Activated CD4-positive, alpha-beta T cell treated with anti-CD3 and anti-CD28 coated beads, Interleukin-2, amount 50 U/mL, for 4 hours (primary cell): ENCODE results near the gene HGS.

Source experiments
- DNase-seq, 2 experiments: peaks; one replicate each; pipeline ENCODE4 v3.0.0-alpha.2; 2020

The HGS gene

DNA sequence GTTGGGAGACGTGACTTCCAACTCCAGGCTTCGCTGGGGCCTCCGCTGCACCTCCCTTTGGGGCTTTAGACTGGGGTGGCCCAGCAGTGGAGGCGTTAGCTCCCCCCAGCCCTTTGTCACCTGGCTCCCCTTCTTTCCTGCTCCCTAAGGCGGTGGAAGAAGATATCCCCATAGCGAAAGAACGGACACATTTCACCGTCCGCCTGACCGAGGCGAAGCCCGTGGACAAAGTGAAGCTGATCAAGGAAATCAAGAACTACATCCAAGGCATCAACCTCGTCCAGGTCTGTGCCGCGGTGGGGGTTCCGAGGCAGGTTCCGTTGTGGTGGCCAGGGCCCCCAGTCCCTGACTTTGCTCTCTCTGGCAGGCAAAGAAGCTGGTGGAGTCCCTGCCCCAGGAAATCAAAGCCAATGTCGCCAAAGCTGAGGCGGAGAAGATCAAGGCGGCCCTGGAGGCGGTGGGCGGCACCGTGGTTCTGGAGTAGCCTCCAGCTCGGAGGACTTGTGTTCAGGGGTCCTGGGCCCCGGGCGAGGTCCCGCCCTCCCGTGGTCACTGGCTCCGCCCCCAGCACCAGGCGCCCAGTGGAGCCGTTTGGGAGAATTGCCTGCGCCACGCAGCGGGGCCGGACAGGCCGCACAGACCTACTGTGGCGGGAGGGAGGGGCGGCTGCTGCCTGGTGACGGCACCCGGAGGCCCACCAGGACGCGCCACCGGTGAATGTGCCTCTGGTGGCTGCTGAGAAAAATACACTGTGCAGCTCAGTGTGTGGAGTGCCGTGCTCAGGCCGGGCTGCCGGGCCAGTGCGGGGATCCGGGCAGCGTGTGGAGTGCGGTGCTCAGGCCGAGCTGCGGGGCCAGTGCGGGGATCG is 23.2 kb downstream of the HGS start:
- no peak for DNase-seq

DNA sequence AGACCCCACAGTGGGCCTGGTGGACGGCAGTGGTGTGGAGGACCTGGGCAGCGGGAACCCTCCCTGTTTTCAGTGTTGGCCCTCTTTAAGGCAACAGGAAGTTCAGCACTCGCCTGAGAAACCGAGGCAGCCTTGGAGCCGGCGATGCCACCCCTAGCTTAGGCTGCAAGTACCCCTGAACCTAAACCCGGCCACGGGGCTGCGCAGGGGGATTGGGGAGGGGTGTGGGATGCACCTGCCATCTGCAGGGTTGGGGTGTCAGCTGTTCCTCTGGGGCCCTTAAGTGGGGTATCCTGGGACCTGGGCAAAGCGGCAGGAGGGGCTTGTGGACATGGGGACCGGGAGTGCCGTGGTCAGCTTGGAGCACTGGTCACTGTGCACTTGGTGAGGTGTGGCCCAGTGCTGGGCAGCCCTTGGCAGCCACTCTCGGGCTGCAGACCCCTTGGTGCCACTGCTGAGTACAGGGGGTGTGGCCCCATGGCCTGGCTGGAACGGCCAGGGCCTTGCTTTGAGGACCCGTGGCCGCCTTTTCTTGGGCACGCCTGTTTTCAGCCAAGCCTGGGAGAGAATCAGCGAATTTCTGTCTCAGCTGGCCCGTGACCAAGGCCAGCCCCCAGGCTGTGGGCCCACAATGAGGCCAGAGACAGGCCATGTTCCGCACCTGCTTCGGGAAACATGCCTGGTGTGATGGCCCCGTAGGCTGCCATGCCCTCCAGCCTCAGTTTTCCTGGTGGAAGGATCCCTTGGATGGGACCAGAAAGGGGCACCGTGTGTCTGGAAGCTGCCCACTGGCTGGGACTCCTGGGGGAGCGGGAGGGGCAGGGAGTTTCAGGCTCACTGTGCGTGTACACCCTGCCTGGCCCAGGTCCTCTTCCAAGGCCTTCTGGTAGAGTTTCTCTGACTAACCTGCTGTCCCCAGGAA is 24.2 kb downstream of the HGS start:
- DNase-seq: no peak

DNA sequence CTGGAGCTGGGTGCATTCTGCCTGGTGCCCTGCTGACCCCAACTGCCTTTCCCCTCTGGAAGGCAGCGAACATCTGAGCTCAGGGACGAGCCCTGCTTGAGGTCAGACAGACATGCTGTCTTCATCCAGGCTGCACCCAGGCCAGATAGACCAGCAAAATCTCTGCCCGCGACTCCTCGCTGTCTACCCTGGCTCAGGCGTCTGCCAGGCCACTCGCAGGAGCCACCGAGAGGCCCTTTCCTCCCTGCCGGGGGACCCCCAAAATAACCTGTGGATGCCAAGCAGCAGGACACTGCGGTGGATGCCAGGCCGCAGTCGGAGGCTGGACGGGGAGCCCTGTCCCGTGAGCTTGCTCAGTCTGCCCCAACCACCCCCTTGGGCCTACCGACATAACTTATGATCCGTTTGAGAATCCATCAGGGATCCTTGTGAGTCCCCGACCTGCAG is 25.0 kb downstream of the HGS start:
- DNase-seq: no peak

DNA sequence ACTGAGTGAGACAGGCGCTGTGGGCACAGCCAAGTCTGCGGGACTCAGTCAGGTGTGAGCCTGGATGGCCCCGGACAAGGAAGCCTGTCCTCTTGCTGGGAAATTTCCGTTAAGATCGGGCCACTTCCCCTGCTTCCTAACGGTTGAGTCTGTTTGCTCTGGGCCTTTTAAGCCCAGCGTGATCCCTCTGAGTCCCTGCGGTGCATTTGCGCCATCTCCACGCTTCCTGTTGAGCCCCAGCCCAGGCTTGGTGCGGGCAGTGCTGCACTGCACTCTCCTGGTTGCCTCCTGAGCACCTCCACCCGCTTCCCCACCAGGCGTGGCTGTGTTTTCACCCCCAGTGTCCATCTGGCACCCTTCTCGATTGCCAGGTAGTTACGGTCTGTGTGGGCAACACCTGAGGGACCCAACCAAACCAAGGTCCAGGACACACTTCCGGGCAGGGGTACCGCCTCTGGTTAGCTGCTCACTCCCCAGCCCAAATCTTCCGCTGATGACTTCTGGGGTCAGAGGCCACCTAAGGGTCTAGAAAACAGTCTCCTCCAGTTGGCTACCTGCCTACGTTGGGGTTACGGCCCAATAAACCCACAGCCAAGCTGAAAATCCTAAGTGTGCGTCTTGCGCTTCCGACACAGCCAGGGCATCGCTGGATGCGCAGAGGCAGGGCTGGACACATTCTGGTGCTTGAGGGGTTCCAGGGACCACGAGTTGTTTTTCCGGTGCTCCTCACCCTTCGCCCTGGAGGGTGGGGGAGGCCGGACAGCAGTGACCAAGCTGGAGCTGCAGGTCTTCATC is 26.9 kb downstream of the HGS start:
- no peak for DNase-seq

DNA sequence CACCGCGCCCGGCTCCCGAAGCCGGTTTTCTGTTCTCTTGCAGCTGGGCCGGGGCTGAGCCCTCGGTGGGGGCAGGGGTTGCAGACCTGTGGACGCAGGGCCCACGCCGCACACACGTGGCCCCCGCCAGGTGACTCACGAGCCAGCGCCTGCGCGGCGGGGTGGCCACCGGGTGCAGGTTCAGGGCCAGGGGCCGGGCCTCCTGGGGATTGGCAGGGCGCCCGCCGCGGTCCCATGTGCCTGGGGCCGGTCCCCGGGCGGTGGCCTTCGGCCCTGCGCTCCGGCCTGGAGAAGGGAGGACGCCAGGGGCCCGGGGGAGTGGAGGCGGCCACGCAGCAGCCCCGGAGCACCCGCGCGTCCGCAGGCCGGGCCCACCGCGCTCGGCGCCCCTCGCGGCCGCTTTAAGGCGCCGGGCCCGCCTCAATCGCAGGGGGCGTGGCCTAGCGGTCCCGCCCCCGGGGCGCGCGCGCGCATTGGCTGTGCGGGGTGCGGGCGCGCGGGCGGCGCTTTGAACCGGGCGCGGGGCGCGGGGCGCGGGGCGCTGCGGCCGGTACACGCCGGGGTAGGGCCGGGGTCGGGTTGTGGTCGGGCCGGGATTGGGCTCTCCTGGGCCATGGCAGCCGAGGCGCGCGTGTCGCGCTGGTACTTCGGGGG is 28.1 kb downstream of the HGS start, which contains the start of gene SLC25A10:
TSS of gene SLC25A10 (plus strand) at position 471 of the 654 bp plus-strand sequence. CDS start at position 614, 143 bp downstream.
- DNase-seq: peak; percentile 71 to 73

DNA sequence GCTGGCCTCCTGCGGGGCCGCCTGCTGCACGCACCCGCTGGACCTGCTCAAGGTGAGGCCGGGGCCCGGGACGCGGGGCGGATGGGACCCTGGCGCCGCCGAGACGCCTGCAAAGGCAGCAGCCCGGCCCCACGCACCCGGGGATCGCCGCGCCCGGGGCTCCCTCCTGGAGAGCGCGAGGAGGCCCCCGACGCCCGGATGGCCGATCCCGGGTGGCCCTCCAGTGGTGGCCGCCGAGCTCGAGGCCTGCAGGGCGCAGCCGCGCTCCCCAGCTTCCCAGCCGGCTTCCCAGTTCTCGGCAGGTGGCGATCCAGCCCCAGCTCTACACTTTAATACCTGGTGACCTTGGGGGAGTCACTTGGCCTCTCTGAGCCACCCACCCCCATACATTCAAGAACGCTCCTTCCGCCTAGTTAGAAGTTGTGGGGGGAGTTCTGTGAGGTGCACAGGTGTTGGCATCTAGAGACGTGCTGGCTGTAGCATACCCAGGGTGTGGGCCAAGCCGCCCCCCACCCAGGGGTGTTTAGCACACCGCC is 28.7 kb downstream of the HGS start:
- DNase-seq: no peak

DNA sequence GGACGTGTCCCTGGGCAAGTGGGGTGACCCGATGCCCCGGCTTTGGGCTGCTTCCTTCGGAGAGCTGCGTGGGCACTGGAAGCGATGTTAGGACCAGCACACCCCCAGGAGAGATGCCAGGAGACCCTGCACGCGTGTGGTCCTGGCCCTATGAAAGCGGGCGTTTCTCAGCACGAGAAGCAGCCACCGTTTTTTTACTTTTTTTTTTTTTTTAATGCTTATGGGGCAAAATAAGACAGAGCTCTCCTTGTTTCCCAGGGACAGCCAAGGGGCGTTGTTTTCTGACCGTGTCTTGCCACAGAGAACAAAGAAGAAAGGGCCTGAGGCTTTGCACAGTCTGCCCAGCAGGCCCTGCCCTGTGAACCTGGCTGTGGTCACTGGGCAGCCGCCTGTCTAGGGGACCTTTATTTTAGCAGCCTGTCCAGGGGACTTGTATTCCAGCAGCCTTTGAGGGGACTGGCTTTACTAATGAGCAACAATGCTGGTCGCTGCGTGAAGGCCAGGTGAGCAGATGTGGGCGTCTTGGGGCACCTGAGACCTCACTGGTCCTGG is 29.3 kb downstream of the HGS start:
- no peak for DNase-seq

DNA sequence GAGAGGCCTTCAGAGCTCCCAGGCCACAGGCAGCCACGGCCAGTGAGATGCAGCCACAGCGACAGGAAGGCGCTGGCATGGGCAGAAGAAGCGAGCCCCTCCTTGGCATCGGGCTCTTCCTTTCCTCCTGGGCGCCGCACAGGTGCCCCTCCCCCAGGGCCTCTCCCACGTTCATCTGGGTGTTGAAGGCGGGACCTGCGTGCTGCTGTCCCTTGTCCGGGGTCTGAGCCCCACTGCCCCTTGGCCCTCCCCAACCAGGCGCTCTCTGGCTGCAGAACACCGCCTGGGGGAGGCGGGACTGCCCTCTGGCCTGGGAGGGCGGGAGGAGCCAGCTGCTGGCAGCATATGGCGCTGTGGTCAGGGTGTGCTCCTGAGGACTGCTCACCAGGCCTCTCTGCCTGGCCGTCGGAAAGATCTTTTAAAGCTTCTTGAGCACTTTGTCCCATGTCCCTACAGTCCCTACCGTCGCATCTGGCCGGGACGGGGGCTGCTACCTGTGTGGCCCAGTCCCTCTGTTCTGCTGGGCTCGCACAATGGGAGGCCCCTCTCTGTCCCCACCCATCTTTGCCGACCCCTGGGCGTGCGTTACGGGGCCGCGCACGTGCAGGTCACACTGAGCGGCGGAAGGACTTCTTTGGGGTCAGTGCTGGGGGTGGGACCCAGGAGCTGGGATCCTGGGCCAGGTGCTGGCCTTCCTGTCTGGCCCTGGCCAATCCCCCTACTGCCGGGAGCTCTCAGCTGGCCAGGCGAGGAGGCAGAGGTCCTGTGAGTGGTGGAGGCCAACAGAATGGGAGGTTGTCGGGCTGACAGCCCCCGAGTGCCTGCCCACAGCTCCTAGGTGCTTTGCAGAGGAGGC is 30.0 kb downstream of the HGS start:
- no peak for DNase-seq

DNA sequence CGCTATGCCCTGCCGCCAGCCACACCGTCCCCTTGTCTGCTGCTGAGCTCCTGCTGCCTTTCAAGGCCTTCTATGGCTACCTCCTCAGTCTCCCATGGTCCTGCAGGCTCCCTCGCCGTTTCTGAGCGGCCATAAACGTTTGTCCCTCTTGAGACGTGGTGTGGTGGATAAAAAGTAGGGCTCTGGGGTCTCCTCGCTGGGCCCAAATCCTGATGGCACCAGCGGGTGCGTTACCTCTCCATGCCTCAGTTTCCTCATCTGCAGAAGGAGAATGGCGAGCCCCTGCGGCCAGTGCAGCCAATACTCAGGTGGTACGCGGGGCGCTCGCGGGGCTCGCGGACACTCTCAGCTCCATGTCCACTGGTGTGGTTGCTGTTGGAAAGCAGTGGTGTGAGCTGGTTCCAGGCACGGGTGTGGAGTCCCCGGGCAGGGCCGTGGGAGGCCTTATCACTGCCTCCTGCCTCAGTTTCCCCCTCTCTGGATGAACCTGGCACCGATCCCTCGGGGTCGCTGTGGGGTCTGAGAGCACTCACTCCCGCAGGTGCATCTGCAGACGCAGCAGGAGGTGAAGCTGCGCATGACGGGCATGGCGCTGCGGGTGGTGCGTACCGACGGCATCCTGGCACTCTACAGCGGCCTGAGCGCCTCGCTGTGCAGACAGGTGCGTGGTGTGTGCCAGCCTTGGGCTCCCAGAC is 30.7 kb downstream of the HGS start:
- no peak for DNase-seq

DNA sequence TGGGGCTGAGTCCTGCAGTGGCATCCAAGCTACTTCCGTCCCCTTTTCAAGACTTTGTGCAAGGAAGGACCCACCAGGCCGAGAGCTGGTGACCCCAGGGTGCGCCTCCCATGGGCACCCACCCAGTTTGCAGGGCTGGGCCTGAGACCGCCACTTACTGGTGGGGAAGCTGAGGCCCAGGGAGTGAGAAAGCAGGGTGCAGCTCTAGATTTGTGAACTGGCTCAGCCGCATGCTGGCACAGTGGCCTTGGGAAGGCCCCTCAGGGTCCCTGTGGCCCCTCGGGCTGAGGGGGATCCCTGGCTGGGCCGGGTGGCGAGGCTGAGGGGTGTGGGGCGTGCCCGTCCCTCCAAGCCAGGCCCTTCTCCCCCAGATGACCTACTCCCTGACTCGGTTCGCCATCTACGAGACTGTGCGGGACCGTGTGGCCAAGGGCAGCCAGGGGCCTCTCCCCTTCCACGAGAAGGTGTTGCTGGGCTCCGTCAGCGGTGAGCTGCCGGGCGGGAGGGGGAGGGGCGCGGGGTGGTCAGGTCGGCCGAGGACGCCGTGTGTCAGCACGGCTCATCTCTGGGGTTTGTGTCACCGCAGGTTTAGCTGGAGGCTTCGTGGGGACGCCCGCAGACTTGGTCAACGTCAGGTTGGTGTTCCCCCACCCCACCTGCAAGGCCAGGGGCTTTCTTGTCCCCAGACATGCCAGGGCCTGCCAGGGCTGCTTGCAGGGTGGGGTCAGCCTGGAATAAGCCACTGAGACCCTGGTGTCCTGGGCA is 31.5 kb downstream of the HGS start:
- DNase-seq: no peak

DNA sequence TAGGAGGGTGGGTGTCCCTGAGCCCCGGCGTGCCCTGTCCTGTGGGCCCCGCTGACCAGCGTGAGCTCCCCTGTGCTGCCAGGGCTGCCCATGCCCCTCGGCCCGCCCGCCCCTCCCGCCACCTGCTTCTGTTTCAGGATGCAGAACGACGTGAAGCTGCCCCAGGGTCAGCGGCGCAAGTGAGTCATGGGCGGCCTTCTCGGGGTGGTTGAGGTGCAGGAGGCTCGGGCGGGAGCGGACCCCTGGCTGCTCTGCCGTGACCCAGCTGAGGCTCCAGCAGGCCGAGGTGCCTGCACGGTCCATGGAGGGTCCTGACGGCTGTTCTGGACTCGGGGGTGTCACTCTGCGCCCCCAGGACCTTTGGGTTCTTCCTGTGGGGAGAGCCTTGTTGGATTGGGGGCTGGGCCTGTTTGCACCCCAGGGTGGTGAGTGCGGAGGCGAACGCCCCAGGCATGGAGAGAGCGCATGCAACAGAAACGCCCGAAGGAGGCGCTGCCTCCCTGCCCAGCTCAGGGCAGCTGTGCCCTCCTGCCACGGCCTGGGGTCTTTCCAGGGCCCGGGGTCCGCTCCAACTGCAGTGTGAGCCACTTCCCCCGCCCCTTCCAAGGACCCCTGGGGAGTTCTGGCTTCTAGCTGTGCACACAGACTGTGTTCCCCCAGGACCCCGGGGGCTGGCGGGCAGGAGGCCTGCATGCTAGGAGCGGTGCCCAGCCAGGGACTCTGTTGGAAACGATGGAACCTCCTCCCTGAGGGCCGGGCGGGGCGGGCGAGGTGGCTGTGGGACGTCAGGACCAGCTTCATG is 32.3 kb downstream of the HGS start:
- no peak for DNase-seq

DNA sequence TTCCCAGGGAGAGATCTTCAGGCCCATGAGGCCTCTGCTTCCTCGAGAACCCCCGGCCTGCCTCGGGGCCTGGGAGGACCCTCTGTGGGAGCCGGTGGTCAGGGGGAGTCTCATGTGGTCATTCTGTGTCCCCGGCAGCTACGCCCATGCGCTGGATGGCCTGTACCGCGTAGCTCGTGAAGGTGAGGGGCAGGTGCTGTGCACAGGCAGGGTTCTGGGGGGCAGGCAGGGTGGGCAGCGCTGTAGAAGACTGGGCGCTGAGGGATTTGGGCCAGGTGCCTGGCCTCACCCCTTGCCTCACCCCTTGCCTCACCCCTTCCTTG is 32.8 kb downstream of the HGS start:
- DNase-seq: no peak

DNA sequence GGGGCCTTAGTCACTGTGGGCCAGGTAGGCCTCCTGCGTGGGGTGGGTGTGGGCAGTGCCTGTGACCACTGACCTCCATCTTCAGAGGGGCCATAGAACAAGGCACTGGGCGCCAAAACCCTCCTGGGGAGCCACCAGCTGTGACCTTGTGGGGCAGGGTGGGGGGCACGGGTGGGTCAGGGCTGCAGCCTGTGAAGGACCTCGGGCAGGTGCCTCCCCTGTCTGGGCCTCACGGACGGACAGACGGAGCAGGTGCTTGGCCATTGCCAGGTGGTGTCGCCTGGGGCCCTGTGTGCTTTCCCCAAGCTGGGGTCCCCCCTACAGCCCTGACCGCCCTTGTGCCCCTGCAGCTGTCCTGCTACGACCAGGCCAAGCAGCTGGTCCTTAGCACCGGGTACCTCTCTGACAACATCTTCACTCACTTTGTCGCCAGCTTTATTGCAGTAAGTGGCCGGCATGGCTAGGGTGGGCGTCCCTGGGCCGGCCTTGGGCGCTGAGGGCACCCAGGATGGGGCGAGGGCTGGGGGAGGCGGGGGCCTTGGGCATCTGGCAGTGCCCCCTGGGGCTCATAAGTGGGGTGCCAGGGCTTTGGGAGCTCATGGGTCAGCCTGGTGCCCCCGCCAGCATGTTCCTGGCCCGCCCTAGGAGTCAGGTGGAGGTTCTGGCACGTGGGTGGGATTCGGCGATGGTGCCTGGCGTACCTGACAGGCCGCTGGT is 33.4 kb downstream of the HGS start:
- DNase-seq: no peak

DNA sequence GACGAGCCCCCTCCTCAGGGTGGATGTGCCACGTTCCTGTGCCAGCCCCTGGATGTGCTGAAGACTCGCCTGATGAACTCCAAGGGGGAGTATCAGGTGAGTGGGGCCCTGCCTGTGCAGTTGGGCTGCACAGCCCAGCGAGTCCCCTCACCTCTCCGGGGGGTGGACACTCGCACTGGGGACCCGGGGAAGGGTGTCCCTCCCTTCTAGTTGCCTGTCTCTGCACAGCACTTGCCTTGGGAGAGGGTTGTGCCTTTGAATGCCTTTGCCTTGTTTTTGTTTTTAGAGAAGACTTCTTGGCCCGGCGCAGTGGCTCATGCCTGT is 33.9 kb downstream of the HGS start:
- DNase-seq: no peak

DNA sequence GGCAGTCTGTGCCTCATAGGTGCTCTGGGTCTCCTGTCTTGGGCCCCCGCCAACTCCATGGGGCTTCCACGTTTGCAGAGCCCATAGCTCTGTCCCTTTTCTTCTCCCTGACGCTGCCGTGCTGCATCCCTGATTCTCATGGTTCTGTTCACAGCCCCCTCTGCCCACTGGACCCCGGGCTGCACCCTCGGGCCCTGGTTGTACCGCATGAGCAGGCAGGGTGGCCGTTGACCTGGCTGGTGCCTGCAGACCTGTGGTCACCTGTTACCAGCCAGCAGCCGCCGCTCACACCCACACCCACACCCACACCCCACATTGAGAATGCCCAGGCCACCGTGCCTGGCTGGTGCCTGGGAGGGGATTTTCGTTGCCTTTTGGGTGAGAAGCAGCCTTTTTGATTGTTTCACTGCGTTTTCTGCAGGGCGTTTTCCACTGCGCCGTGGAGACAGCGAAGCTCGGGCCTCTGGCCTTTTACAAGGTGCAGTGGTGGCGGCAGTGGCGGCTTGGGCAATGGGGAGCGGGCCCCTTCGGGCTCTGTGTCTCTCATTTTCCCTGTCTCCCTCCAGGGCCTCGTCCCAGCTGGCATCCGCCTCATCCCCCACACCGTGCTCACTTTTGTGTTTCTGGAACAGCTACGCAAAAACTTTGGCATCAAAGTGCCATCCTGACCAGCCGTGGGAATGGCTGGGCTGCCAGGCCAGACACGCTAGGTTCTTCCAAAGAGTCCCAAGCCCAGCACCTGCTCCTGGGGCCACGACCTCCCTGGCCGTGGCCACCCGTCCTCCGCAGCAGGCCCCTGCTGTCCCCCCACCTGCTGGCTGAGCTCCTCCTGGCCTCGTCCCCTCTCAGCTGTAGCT is 35.8 kb downstream of the HGS start:
- DNase-seq: no peak

DNA sequence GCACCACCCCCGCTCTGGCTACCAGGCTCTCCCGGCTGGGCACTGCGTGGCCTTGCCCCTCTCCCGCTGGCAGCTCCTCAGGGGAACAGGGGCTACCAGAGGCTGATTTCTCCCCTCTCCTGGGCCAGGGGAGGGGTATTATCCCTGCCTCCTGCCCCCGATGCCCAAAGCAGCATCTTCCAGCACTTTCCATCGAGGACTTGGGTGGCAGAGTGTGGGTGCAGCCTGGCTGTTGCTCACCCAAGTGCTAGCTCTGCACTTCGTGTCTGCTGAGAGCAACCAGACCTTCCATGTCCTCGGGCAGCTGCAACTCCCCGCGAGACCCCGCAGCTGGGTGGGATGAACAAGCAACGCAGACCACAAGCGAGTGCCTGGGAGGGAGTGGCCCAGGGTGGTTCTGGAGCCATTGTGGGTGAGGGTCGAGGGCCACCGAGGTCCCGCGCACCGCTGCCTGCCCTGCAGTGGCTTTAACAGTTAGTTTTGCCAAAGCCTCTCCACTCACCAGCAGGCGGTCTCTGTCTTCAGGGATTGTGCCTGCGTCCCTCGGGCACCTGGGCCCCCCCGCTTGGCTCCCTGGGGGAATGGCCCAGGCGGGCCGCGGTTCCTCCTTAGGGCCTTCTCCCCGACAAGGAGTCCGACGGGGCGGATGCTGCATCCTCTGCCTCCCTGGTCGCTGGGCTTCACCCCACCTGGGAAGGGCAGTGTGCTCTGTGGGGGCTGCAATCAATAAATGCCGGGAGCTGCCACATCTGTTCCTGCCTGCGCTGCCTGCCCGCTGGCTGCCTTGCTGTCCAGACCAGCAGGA is 36.7 kb downstream of the HGS start:
- no peak for DNase-seq
